HFFc6 (cell line): ENCODE data around the gene SDK2. TPM values are rescaled to one million over a fixed set of nuclear protein-coding genes. Genes with fewer than 3 reads are reported as not detected.

Source experiments
- DNase-seq: peaks from one replicate; pipeline ENCODE4 v3.0.0-alpha.2; 2018
- H3K27ac Mint-ChIP-seq: 2 replicates; pipeline ENCODE4 v1.8.0; 2020; ENCODE audit warnings: mild to moderate bottlenecking, mixed read lengths
- H3K27me3 Mint-ChIP-seq: 2 replicates; pipeline ENCODE4 v1.8.0; 2021; ENCODE audit warnings: mild to moderate bottlenecking, moderate library complexity, mixed read lengths; ENCODE audit not compliant: insufficient read depth
- H3K36me3 Mint-ChIP-seq: 2 replicates; pipeline ENCODE4 v1.8.0; 2021; ENCODE audit warnings: low read depth, mixed read lengths
- H3K4me1 Mint-ChIP-seq: 2 replicates; pipeline ENCODE4 v1.8.0; 2020; ENCODE audit warnings: low read depth, mixed read lengths
- H3K4me3 Mint-ChIP-seq: 2 replicates; pipeline ENCODE4 v1.8.0; 2020; ENCODE audit warnings: mild to moderate bottlenecking, moderate library complexity, mixed read lengths
- H3K9me3 Mint-ChIP-seq: 2 replicates; pipeline ENCODE4 v1.8.0; 2020; ENCODE audit warnings: mild to moderate bottlenecking, mixed read lengths
- total RNA-seq, 6 experiments: library from RNA; stranded (reverse); fragmentation: NEBNext Ultra II Directional; extraction: Animal tissue kit (Norgen Biotek cat#: 25700); gene quantifications; 2 replicates in 1 of 6; 3 replicates in 5 of 6; pipeline ENCODE4 v1.2.3, GENCODE V29; 2021
- TF ChIP-seq, protein P1 (sequence below): fragments of 200-600 bp; sonication (generic); IDR thresholded peaks from 2 replicates; pipeline ENCODE4 v1.5.0; 2021; ENCODE audit warnings: antibody characterized with exemption, mild to moderate bottlenecking

SDK2 gene
- total RNA-seq, 6 experiments from 2014 or later: 0.03 TPM; not detected in 4

- H3K9me3 Mint-ChIP-seq: peaks cover 60% of the 10 kb centered on the region
- H3K27me3 Mint-ChIP-seq: no peaks in the 10 kb centered on the region; the same call in 1 of the 2 replicates
- no peaks in the 10 kb centered on the region for H3K4me1 Mint-ChIP-seq
- peaks cover 6% of the 10 kb centered on the region; the same call in 1 of the 2 replicates for H3K36me3 Mint-ChIP-seq
- DNase-seq: no peak
- no peak overlapping the region for H3K4me3 Mint-ChIP-seq
- no peak overlapping the region for H3K27ac Mint-ChIP-seq
- TF ChIP-seq, protein P1, sequence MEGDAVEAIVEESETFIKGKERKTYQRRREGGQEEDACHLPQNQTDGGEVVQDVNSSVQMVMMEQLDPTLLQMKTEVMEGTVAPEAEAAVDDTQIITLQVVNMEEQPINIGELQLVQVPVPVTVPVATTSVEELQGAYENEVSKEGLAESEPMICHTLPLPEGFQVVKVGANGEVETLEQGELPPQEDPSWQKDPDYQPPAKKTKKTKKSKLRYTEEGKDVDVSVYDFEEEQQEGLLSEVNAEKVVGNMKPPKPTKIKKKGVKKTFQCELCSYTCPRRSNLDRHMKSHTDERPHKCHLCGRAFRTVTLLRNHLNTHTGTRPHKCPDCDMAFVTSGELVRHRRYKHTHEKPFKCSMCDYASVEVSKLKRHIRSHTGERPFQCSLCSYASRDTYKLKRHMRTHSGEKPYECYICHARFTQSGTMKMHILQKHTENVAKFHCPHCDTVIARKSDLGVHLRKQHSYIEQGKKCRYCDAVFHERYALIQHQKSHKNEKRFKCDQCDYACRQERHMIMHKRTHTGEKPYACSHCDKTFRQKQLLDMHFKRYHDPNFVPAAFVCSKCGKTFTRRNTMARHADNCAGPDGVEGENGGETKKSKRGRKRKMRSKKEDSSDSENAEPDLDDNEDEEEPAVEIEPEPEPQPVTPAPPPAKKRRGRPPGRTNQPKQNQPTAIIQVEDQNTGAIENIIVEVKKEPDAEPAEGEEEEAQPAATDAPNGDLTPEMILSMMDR: no peak
Measured at GRCh38 chr17:73622381-73622780, 21.9 kb downstream of the SDK2 start.

GRCh38 chr17:73621685-73622084, 22.6 kb downstream of the SDK2 start:
- H3K27me3 Mint-ChIP-seq: no peaks in the 10 kb centered on the region; the same call in 1 of the 2 replicates
- no peak overlapping the region for H3K27ac Mint-ChIP-seq
- H3K36me3 Mint-ChIP-seq: peaks cover 6% of the 10 kb centered on the region; the same call in 1 of the 2 replicates
- TF ChIP-seq, protein P1: no peak
- DNase-seq: no peak
- H3K4me1 Mint-ChIP-seq: no peaks in the 10 kb centered on the region
- H3K9me3 Mint-ChIP-seq: peaks cover 56% of the 10 kb centered on the region
- no peak overlapping the region for H3K4me3 Mint-ChIP-seq

DNA sequence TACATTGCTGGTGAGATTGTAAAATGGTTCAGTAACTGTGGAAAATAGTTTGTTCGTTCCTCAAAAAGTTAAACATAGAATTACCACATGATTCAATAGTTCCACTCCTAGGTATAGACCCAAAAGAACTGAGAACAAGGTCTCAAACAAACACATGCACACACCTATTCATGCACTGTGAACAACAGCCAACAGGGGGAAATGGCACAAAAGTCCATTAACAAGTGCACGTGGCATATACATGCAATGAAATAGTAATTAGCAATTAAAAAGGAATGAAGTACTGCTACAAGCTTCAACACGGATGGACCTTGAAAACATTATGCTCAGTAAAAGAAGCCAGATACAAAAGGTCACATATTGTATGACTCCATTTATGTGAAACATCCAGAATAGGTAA, 23.8 kb downstream of the SDK2 start:
- TF ChIP-seq, protein P1: no peak
- DNase-seq: no peak
- no peaks in the 10 kb centered on the region for H3K4me1 Mint-ChIP-seq
- peaks cover 6% of the 10 kb centered on the region; the same call in 1 of the 2 replicates for H3K36me3 Mint-ChIP-seq
- H3K4me3 Mint-ChIP-seq: no peak overlapping the region
- peaks cover 57% of the 10 kb centered on the region for H3K9me3 Mint-ChIP-seq
- no peak overlapping the region for H3K27ac Mint-ChIP-seq
- H3K27me3 Mint-ChIP-seq: no peaks in the 10 kb centered on the region; the same call in 1 of the 2 replicates

GRCh38 chr17:73617501-73617900, 26.7 kb downstream of the SDK2 start:
- Mint-ChIP-seq H3K4me1 (no peaks in the 10 kb centered on the region), H3K9me3 (peaks cover 42% of the 10 kb centered on the region), H3K36me3 (no peaks in the 10 kb centered on the region; the same call in 1 of the 2 replicates), H3K27ac (no peak overlapping the region), H3K4me3 (no peak overlapping the region), H3K27me3 (no peaks in the 10 kb centered on the region; the same call in 1 of the 2 replicates)
- TF ChIP-seq, protein P1: no peak
- DNase-seq: no peak

DNA sequence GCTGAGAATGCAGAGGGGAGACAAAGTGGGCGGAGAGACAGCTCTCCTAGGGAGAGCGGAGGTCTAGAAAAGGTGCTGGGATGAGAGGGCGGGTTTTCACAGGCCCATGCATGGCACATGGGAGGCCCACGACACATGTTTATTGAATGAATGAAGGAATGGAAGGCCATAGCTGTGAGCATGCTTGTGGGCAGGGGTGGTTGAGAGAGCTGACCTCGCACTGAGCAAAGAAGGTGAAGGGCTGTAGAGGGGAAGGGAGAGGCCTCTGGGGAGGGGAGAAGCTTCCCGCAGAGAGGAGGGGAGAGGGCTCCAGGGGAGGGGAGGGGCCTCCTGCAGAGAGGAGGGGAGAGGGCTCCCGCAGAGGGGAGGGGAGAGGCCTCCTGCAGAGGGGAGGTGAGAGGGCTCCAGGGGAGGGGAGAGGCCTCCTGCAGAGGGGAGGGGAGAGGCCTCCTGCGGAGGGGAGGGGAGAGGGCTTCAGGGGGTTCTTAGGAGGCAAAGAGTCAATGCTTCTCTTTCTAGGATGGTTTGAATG, 27.3 kb downstream of the SDK2 start:
- Mint-ChIP-seq H3K4me3 (no peak overlapping the region), H3K27me3 (no peaks in the 10 kb centered on the region; the same call in 1 of the 2 replicates), H3K27ac (no peak overlapping the region), H3K4me1 (no peaks in the 10 kb centered on the region), H3K36me3 (no peaks in the 10 kb centered on the region; the same call in 1 of the 2 replicates), H3K9me3 (peaks cover 36% of the 10 kb centered on the region)
- DNase-seq: no peak
- TF ChIP-seq, protein P1: no peak
